IMR-90 (cell line): ENCODE data around the gene IFRD1. TPM values are rescaled to one million over a fixed set of nuclear protein-coding genes. Genes with fewer than 3 reads are reported as not detected.

Source experiments
- ATAC-seq: fragments of 200-7000 bp; cut with Tn5 transposase; 2 replicates; pipeline ENCODE4 v1.9.1; 2020; ENCODE audit warnings: low read depth, mild to moderate bottlenecking, moderate library complexity
- BruUV-seq: library from RNA; stranded (reverse); fragments of 400-500 nt; replicated peaks from 2 replicates; lab custom pipeline; 2021; lab: Mats Ljungman, UMichigan
- CTCF ChIA-PET: fragments of 300-600 bp; formaldehyde crosslinking; extraction: SDS; loops from one replicate; lab custom pipeline; 2021; ENCODE audit warnings: antibody characterized with exemption; lab: Yijun Ruan, JAX
- POLR2A ChIA-PET: fragments of 300-600 bp; sonication (Branson Sonifier 250); formaldehyde crosslinking; loops from one replicate; lab custom pipeline; 2022; ENCODE audit warnings: antibody characterized with exemption; ENCODE audit not compliant: unreplicated experiment; lab: Charles Lee
- DNase-seq: peaks from one replicate; pipeline ENCODE4 v3.0.0; 2013
- H2AFZ ChIP-seq: replicated peaks from 2 replicates; pipeline ENCODE3; 2013; ENCODE audit warnings: low read length, mild to moderate bottlenecking; ENCODE audit not compliant: poor library complexity
- H2AK5ac ChIP-seq: 2 replicates; pipeline ENCODE4 v1.6.1; 2013; ENCODE audit warnings: low read depth, low read length, inconsistent platforms
- H2AK9ac ChIP-seq: replicated peaks from 2 replicates; pipeline ENCODE3; 2013; ENCODE audit warnings: mild to moderate bottlenecking, low read depth, low read length, moderate library complexity; ENCODE audit not compliant: poor library complexity
- H2BK120ac ChIP-seq: 2 replicates; pipeline ENCODE4 v1.6.1; 2013; ENCODE audit warnings: low read depth, low read length, inconsistent platforms
- H2BK15ac ChIP-seq: 3 replicates; pipeline ENCODE4 v1.6.1; 2013; ENCODE audit warnings: low read depth, low read length, inconsistent platforms
- H2BK20ac ChIP-seq: 2 replicates; pipeline ENCODE4 v1.6.1; 2013; ENCODE audit warnings: low read depth, mild to moderate bottlenecking, inconsistent platforms, low read length, moderate library complexity
- H2BK5ac ChIP-seq: 2 replicates; pipeline ENCODE4 v1.6.1; 2013; ENCODE audit warnings: mild to moderate bottlenecking, low read depth, low read length, inconsistent platforms; ENCODE audit not compliant: poor library complexity, severe bottlenecking
- H3K14ac ChIP-seq: replicated peaks from 2 replicates; pipeline ENCODE4 v1.6.1; 2013; ENCODE audit warnings: low read depth, low read length, inconsistent platforms
- H3K18ac ChIP-seq: 2 replicates; pipeline ENCODE4 v1.6.1; 2013; ENCODE audit warnings: low read depth, low read length, control low read depth
- H3K23ac ChIP-seq: 2 replicates; pipeline ENCODE4 v1.6.1; 2013; ENCODE audit warnings: low read depth, low read length, inconsistent platforms
- H3K27ac ChIP-seq: 2 replicates; pipeline ENCODE4 v1.5.1; 2013; ENCODE audit warnings: mild to moderate bottlenecking, control low read depth, low read length; ENCODE audit not compliant: insufficient read depth
- H3K27me3 ChIP-seq: 2 replicates; pipeline ENCODE4 v1.6.1; 2013; ENCODE audit warnings: low read length; ENCODE audit not compliant: control insufficient read depth, insufficient read depth
- H3K36me3 ChIP-seq: 2 replicates; pipeline ENCODE4 v1.6.1; 2013; ENCODE audit warnings: low read length, mixed read lengths; ENCODE audit not compliant: control insufficient read depth, insufficient read depth
- H3K4ac ChIP-seq: 2 replicates; pipeline ENCODE4 v1.6.1; 2013; ENCODE audit warnings: low read depth, low read length, inconsistent platforms
- H3K4me1 ChIP-seq: 2 replicates; pipeline ENCODE4 v1.6.1; 2013; ENCODE audit warnings: low read length, mixed read lengths; ENCODE audit not compliant: control insufficient read depth, insufficient read depth
- H3K4me2 ChIP-seq: 2 replicates; pipeline ENCODE4 v1.6.1; 2013; ENCODE audit warnings: low read depth, mild to moderate bottlenecking, control low read depth, low read length, moderate library complexity
- H3K4me3 ChIP-seq: 2 replicates; pipeline ENCODE4 v1.5.1; 2013; ENCODE audit warnings: low read depth, mild to moderate bottlenecking, control low read depth, low read length, moderate library complexity; ENCODE audit not compliant: insufficient read depth
- H3K56ac ChIP-seq: 2 replicates; pipeline ENCODE4 v1.6.1; 2013; ENCODE audit warnings: low read length, inconsistent platforms; ENCODE audit not compliant: insufficient read depth; ENCODE audit errors: extremely low read depth
- H3K79me1 ChIP-seq, 2 experiments: 2 replicates each; pipeline ENCODE4 v1.6.1; 2013; ENCODE audit warnings: low read length in 2 of 2, inconsistent platforms in 1 of 2, low read depth in 1 of 2
- H3K9ac ChIP-seq: 2 replicates; pipeline ENCODE4 v1.6.1; 2013; ENCODE audit warnings: low read depth, low read length, control low read depth
- H3K9me1 ChIP-seq: 2 replicates; pipeline ENCODE4 v1.6.1; 2013; ENCODE audit warnings: low read length, inconsistent platforms; ENCODE audit not compliant: insufficient read depth
- H3K9me3 ChIP-seq: 2 replicates; pipeline ENCODE4 v1.6.1; 2013; ENCODE audit warnings: low read length; ENCODE audit not compliant: control insufficient read depth, insufficient read depth
- H4K20me1 ChIP-seq: 2 replicates; pipeline ENCODE4 v1.6.1; 2013; ENCODE audit warnings: low read length, inconsistent platforms; ENCODE audit not compliant: insufficient read depth
- H4K5ac ChIP-seq: 2 replicates; pipeline ENCODE4 v1.6.1; 2013; ENCODE audit warnings: mild to moderate bottlenecking, low read depth, low read length, control low read depth
- H4K8ac ChIP-seq, 2 experiments: 2 replicates each; pipeline ENCODE4 v1.6.1; 2013; ENCODE audit warnings: low read depth in 2 of 2, low read length in 2 of 2, control low read depth in 1 of 2, inconsistent platforms in 1 of 2
- H4K91ac ChIP-seq: 2 replicates; pipeline ENCODE4 v1.6.1; 2013; ENCODE audit warnings: low read depth, low read length, inconsistent platforms; ENCODE audit not compliant: insufficient read depth
- BHLHE40 ChIP-seq: fragments of 150-350 bp; IDR thresholded peaks from 2 replicates; pipeline ENCODE4 v1.6.1; 2016; ENCODE audit warnings: mild to moderate bottlenecking, low read depth, low read length
- CEBPB ChIP-seq: IDR thresholded peaks from 2 replicates; pipeline ENCODE4 v1.6.1; 2012; ENCODE audit warnings: low read depth, low read length, improper control_type of control experiment
- CHD1 ChIP-seq: IDR thresholded peaks from 2 replicates; pipeline ENCODE4 v1.6.1; 2012; ENCODE audit warnings: low read depth, low read length, improper control_type of control experiment
- CTCF ChIP-seq: conservative IDR thresholded peaks from 2 replicates; pipeline ENCODE4 v1.5.1; 2012; ENCODE audit warnings: mild to moderate bottlenecking, low read depth, low read length, improper control_type of control experiment
- ELK1 ChIP-seq: fragments of 150-350 bp; IDR thresholded peaks from 2 replicates; pipeline ENCODE4 v1.6.1; 2016; ENCODE audit warnings: low read depth, mild to moderate bottlenecking, low read length, moderate library complexity, borderline replicate concordance
- MAFK ChIP-seq: IDR thresholded peaks from 2 replicates; pipeline ENCODE4 v1.6.1; 2012; ENCODE audit warnings: low read depth, low read length, improper control_type of control experiment
- MAZ ChIP-seq: IDR thresholded peaks from 2 replicates; pipeline ENCODE4 v1.6.1; 2012; ENCODE audit warnings: low read depth, mild to moderate bottlenecking, low read length, improper control_type of control experiment, moderate library complexity, borderline replicate concordance
- MXI1 ChIP-seq: IDR thresholded peaks from 2 replicates; pipeline ENCODE4 v1.6.1; 2012; ENCODE audit warnings: low read depth, mild to moderate bottlenecking, low read length, moderate library complexity, borderline replicate concordance
- NFE2L2 ChIP-seq: fragments of 150-350 bp; IDR thresholded peaks from 2 replicates; pipeline ENCODE4 v1.6.1; 2016; ENCODE audit warnings: low read depth, mild to moderate bottlenecking, low read length
- POLR2A ChIP-seq: IDR thresholded peaks from 2 replicates; pipeline ENCODE4 v1.6.1; 2012; ENCODE audit warnings: mild to moderate bottlenecking, low read depth, low read length
- RAD21 ChIP-seq: IDR thresholded peaks from 2 replicates; pipeline ENCODE4 v1.6.1; 2012; ENCODE audit warnings: low read length, improper control_type of control experiment
- RCOR1 ChIP-seq: IDR thresholded peaks from 2 replicates; pipeline ENCODE4 v1.6.1; 2012; ENCODE audit warnings: mild to moderate bottlenecking, low read length, improper control_type of control experiment; ENCODE audit not compliant: insufficient replicate concordance
- SMC3 ChIP-seq: fragments of 150-350 bp; IDR thresholded peaks from 2 replicates; pipeline ENCODE4 v1.6.1; 2016; ENCODE audit warnings: low read depth, mild to moderate bottlenecking, antibody characterized with exemption, low read length, moderate library complexity
- USF2 ChIP-seq: fragments of 150-350 bp; IDR thresholded peaks from 2 replicates; pipeline ENCODE4 v1.6.1; 2017; ENCODE audit warnings: mild to moderate bottlenecking, antibody characterized with exemption, low read length, low read depth
- WGBS, 2 experiments: methylation state at CpG; one replicate each; pipeline versions ENCODE4 v1.1.5 to v1.1.7; 2013; ENCODE audit warnings: missing lambda C conversion rate in 2 of 2; ENCODE audit not compliant: insufficient read length in 1 of 2; ENCODE audit errors: extremely low coverage in 2 of 2; 5-methylcytosine and 5-hydroxymethylcytosine counted together
- dilution Hi-C: fragments of 300-500 bp; cut with HindIII; formaldehyde crosslinking; loops from one replicate; pipeline ENCODE4 v1.14.3; 2018; ENCODE audit warnings: low sequenced_read_pairs; ENCODE audit not compliant: unreplicated experiment
- in situ Hi-C: fragments of 300-500 bp; cut with MboI; formaldehyde crosslinking; loops from 3 replicates; pipeline ENCODE4 v1.14.3; 2019; ENCODE audit warnings: low sequenced_read_pairs, inconsistent platforms, mixed read lengths
- intact Hi-C: fragments of 100-400 bp; cut with micrococcal nuclease; formaldehyde crosslinking; loops from 2 replicates; pipeline ENCODE4 v1.10.0; 2022
- polyA plus RNA-seq, 3 experiments: library from polyadenylated mRNA; depleted of rRNA; stranded (reverse); fragments of >200 nt; gene quantifications; 2 replicates each; pipeline ENCODE4 v1.2.3, GENCODE V29; 2012; ENCODE audit warnings: low replicate concordance in 1 of 3
- total RNA-seq: library from RNA; depleted of rRNA; stranded (reverse); fragments of >200 nt; gene quantifications from 2 replicates; pipeline ENCODE4 v1.2.3, GENCODE V29; 2012

The IFRD1 gene
- total and polyA plus RNA-seq, 2 of the 4 experiments (the other 2 are of a cell fraction) = 18.3 to 25.3 TPM

DNA sequence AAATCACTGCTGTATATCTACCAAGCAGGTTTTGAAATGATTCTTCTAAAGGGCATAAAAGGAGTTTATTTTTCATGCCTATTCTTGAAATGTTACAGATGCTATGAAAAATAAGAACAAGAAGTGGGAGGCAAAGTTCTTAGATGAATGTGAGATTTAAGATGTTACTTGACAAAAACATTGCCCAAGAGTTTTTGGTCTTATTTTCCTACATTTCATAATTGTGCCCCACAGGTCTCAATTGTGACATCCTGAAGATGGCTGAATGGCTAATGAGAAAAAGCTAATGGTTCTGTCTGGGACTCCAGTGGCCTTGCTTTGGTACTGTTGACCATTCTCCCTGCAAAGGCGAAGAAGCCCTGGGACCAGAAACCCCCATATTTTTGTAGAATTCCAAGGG, 43.0 kb upstream of the IFRD1 start:
- Histone ChIP-seq H3K18ac (no peak overlapping the region), H3K9me1 (no peaks in the 10 kb centered on the region), H3K4me1 (peaks cover 3% of the 10 kb centered on the region; the same call in 1 of the 2 replicates), H3K27me3 (peaks cover 4% of the 10 kb centered on the region; the same call in 1 of the 2 replicates), H2BK120ac (no peak overlapping the region), H2BK15ac (no peak overlapping the region), H2AFZ (no peak overlapping the region), H3K27ac (no peak overlapping the region), H3K4ac (no peak overlapping the region), H2AK5ac (no peak overlapping the region), H3K36me3 (no peaks in the 10 kb centered on the region), H3K23ac (no peak overlapping the region), H4K8ac (no peak overlapping the region), H3K9ac (no peak overlapping the region), H4K5ac (no peak overlapping the region), H2AK9ac (no peak overlapping the region), H3K4me2 (no peak overlapping the region), H4K91ac (no peak overlapping the region), H2BK20ac (no peak overlapping the region), H3K56ac (no peak overlapping the region), H3K4me3 (no peak overlapping the region), H3K9me3 (no peaks in the 10 kb centered on the region), H2BK5ac (no peak overlapping the region), H4K20me1 (no peaks in the 10 kb centered on the region), H3K79me1 (no peaks in the 10 kb centered on the region), H3K14ac (no peak overlapping the region)
- BruUV-seq = no TSS peak
- dilution Hi-C loops = no loop called here
- no CpG with 5 or more reads among the region's 1 CpG for WGBS, 2 experiments
- no peak for DNase-seq
- intact Hi-C loops = no loop called here
- CTCF ChIA-PET = no interaction called here
- ATAC-seq = no peak
- no peak for TF ChIP-seq MAZ
- no peak for TF ChIP-seq NFE2L2
- TF ChIP-seq BHLHE40 = no peak
- no peak for TF ChIP-seq CEBPB
- no peak for TF ChIP-seq RCOR1
- TF ChIP-seq MXI1 = no peak
- no peak for TF ChIP-seq SMC3
- TF ChIP-seq CTCF = no peak
- TF ChIP-seq MAFK = no peak
- TF ChIP-seq CHD1 = no peak
- TF ChIP-seq USF2 = no peak
- no peak for TF ChIP-seq RAD21
- no peak for TF ChIP-seq ELK1
- TF ChIP-seq POLR2A = no peak
- POLR2A ChIA-PET = no interaction called here
- in situ Hi-C loops = no loop called here
